Muscle of arm (tissue), 14 donors: Measurements from ENCODE around the gene ABT1. TPM values are rescaled to one million over a fixed set of nuclear protein-coding genes. Genes with fewer than 3 reads are reported as not detected.
A peak's percentile ranks its signal among the peaks of the same experiment; 100 is the strongest.
"Not testable (repeated sequence)": the region's sequence is repeated elsewhere in the genome, so short reads cannot be mapped to it uniquely, and the experiment has no call there.

Experiments used
- DNase-seq: peaks from one replicate; pipeline ENCODE4 v3.0.0-alpha.2; 2013
- long read RNA-seq, 11 donors: transcript quantifications; one replicate each; lab custom pipeline, GENCODE V29; 2026
- polyA plus RNA-seq, 12 donors: library from polyadenylated mRNA; unstranded; fragments of 120-200 nt; gene quantifications; one replicate each; pipeline ENCODE4 v1.2.1, GENCODE V29; 2013; ENCODE audit not compliant: insufficient read length in 12 of 12

ABT1 gene
- 10 to 100 TPM in 8 of 12 donors, 1 to 10 TPM in 3, not detected in 1; 9.0 to 12.6 (median 10.3) TPM for polyA plus RNA-seq
- long read RNA-seq, donor 1, transcript ABT1-201 (3 exons, 2,949 nt): major isoform, 24 of 24 reads
- long read RNA-seq, donor 1, partial matches to known transcripts: 0 of 24 reads
- long read RNA-seq, donor 1, other reads (novel, unspliced or antisense): 0 of 24 reads
- long read RNA-seq, donor 2, transcript ABT1-201 (3 exons, 2,949 nt): major isoform, 22 of 32 reads
- long read RNA-seq, donor 2, partial matches to known transcripts: 10 of 32 reads
- long read RNA-seq, donor 2, other reads (novel, unspliced or antisense): 0 of 32 reads
- long read RNA-seq, donor 3, transcript ABT1-201 (3 exons, 2,949 nt): major isoform, 10 of 10 reads
- long read RNA-seq, donor 3, partial matches to known transcripts: 0 of 10 reads
- long read RNA-seq, donor 3, other reads (novel, unspliced or antisense): 0 of 10 reads
- long read RNA-seq, donor 4, transcript ABT1-201 (3 exons, 2,949 nt): major isoform, 9 of 9 reads
- long read RNA-seq, donor 4, partial matches to known transcripts: 0 of 9 reads
- long read RNA-seq, donor 4, other reads (novel, unspliced or antisense): 0 of 9 reads
- long read RNA-seq, donor 5, transcript ABT1-201 (3 exons, 2,949 nt): major isoform, 26 of 26 reads
- long read RNA-seq, donor 5, partial matches to known transcripts: 0 of 26 reads
- long read RNA-seq, donor 5, other reads (novel, unspliced or antisense): 0 of 26 reads
- long read RNA-seq, donor 6, transcript ABT1-201 (3 exons, 2,949 nt): major isoform, 9 of 9 reads
- long read RNA-seq, donor 6, partial matches to known transcripts: 0 of 9 reads
- long read RNA-seq, donor 6, other reads (novel, unspliced or antisense): 0 of 9 reads
- long read RNA-seq, donor 7, transcript ABT1-201 (3 exons, 2,949 nt): major isoform, 11 of 11 reads
- long read RNA-seq, donor 7, partial matches to known transcripts: 0 of 11 reads
- long read RNA-seq, donor 7, other reads (novel, unspliced or antisense): 0 of 11 reads
- long read RNA-seq, donor 8, transcript ABT1-201 (3 exons, 2,949 nt): major isoform, 9 of 9 reads
- long read RNA-seq, donor 8, partial matches to known transcripts: 0 of 9 reads
- long read RNA-seq, donor 8, other reads (novel, unspliced or antisense): 0 of 9 reads
- long read RNA-seq, donor 9, transcript ABT1-201 (3 exons, 2,949 nt): major isoform, 9 of 9 reads
- long read RNA-seq, donor 9, partial matches to known transcripts: 0 of 9 reads
- long read RNA-seq, donor 9, other reads (novel, unspliced or antisense): 0 of 9 reads
- long read RNA-seq, donor 10, transcript ABT1-201 (3 exons, 2,949 nt): major isoform, 12 of 12 reads
- long read RNA-seq, donor 10, partial matches to known transcripts: 0 of 12 reads
- long read RNA-seq, donor 10, other reads (novel, unspliced or antisense): 0 of 12 reads
- long read RNA-seq, donor 11, transcript ABT1-201 (3 exons, 2,949 nt): major isoform, 12 of 12 reads
- long read RNA-seq, donor 11, partial matches to known transcripts: 0 of 12 reads
- long read RNA-seq, donor 11, other reads (novel, unspliced or antisense): 0 of 12 reads

DNA sequence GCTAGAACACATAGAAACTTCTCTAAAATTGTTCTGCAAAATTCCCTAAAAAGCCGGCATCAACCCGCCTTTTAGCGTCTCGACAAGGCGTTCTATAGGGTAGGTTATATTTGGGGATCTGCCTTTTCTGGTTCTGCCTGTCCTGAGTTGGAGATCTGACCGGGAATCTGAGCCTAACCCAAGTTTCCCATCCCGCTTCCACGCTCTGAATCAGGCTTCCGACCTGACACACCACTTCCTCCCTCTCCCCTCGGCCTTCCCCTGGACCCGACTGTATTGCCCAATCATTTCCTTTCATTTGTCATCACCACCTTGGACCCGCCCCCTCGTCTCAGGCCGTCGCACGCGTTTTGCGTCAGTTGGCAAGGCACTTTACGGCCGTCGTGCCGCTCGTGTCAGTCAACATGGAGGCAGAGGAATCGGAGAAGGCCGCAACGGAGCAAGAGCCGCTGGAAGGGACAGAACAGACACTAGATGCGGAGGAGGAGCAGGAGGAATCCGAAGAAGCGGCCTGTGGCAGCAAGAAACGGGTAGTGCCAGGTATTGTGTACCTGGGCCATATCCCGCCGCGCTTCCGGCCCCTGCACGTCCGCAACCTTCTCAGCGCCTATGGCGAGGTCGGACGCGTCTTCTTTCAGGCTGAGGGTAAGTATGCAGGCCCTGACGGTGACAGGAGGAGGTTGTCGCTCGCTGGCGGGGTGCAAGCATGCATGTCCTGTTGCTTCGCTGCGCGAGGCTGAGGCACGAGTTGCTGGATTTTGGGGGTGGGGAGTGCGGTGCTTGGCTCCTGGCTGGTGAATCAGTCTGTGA, at the start of gene ABT1:
TSS of gene ABT1 (plus strand) at position 375 of the 810 bp plus-strand sequence. CDS start at position 405, 30 bp downstream.
- DNase-seq: peak; percentile 99

DNA sequence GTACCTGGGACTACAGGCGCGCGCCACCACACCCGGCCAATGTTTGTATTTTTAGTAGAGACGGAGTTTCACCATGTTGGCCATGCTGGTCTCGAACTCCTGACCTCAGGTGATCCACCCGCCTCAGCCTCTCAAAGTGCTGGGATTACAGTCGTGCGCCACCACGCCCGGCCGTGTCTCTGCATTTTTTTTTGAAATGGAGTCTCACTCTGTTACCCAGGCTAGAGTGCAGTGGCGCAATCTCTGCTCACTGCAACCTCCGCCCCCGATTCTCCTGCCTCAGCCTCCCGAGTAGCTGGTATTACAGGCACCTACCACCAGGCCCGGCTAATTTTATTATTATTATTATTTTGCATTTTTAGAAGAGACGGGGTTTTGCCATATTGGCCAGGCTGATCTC, 49.4 kb upstream of the ABT1 start:
- DNase-seq: not testable (repeated sequence)

DNA sequence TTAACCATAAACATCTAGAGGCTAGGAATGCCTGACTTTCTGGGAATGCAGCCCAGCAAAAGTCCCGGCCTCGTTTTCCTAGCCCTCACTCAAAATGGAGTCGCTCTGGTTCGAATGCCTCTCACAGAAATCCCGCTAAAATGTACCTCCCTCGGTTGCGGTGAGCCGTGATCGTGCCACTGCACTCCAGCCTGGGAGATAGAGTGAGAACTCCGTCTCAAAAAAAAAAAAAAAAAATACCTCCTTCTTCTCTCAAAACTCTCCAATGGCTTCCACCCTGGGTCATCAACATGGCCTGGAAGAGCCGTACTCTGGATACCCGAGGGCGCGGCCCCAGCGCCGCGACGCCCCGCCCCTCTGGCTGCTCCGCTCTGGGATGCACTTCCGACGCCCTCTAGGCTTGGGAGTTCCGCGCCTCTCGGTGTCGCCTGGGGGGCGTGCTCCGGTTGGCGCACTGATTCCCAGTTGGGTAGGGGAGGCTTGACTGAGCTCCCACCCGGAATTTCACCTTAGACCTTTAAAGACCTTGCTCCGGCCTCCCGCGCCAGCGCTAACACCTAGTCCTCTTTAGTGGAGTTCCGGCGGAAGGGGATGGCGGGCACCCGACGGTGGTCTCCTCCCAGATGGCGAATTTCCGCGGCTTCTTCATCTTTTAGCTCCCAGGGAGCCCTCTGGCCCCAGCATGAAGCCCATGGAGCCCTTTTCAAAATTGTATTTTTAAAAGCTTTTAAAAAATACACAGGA, 46.3 kb upstream of the ABT1 start:
- peak; percentile 70 for DNase-seq

DNA sequence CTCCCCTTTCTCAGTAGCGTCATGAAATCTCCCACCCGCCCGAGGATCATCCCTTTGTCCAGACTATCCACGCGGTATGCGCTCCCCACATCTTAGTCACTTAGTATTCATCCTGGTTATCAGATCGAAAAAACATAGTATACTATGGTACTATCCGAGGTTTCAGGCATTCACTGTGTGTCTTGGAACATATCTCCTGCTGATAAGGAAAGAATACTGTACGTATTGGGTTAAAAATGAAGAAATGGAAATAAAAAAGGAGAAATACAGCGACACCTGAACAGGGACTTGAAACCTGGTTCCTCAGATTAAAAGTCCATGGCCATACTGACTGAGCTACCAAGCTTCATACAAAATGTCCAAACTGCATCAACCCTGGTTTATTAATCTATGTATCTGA, 44.5 kb upstream of the ABT1 start:
- no peak for DNase-seq

DNA sequence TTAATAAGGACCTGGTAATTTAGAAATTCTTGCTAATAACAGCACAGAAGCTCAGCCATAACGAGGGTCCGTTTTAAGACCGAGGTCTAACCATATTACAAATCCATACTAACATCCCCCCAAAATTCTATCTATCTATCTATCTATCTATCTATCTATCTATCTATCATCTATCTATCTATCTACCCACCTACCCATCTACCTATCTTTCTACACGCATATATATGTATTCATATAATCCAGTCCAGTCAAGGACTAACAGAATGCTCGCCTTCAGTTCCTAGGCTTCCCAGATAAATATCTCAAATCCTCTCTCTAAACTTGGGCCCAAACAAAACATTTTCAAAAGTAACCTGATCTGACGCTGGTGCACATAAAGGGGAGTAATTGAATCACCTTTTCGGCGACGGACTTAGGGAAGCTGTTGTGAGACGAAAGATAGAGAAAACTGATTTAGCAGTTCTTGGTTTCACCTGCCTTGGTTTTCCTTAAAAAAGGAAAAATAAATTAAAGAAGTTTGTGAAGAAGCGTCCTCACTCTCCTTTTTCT, 44.0 kb upstream of the ABT1 start:
- no peak for DNase-seq

DNA sequence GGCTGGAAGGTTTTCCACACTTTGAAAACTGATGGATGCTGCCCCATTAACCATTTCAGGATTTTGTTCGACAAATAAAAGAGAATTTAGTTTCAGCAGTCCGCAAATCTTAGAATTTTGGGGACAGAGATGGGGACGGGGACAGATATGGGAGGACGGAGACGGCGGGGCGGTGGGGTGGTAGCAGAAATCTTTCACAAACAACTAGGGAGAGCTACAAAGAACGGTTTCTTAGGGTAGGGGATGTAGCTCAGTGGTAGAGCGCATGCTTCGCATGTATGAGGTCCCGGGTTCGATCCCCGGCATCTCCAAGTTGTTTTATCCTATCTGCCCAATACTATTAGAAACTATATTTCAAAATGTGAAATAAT, 43.5 kb upstream of the ABT1 start:
- peak; percentile 88 for DNase-seq

DNA sequence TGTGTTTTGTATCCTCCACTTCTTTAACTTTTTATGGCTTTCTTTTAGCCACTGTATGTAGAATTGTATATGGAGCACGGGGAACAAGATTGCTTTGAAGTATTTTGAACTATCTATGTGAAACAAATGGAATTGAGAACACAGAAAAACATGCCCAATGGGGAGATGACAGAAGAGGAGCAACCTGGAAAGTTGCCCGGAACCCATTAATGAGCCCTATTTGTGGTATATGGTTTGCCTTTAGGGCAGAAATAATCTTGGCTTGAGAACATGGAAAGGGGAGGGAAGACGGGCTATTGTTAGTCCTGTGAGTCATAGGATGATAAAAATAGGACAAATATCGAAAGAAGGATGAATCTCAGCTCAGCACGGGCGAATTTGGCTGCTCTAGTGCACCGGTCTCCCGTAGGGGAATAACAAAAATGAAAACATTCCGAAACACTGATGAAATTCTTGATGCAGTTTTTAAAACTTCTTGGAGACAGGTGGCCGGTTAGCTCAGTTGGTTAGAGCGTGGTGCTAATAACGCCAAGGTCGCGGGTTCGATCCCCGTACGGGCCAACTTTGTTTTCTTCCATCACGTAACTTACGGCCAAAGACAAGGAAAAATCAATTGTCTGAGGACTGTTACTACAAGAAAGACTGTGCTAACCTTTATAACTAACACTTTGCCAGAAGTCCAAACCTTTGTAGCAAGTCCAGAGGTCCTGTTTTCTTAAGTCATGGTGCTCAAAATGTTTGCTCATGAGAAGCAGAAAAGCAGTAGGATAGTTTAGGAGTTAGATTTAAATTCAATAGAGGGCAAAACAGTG, 42.9 kb upstream of the ABT1 start:
- DNase-seq: peak; percentile 92

DNA sequence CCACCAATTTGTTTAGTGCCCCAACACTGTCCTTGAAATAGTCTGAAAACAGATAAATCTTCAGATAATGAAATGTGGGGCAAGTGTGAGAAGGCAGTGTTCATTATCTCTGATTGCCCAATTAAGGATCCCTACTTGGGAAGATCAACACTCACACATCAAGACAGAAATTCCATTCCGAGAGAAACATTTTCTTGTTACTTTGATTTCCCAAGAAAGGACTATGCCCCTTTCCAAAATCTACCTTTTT, 42.4 kb upstream of the ABT1 start:
- no peak for DNase-seq

DNA sequence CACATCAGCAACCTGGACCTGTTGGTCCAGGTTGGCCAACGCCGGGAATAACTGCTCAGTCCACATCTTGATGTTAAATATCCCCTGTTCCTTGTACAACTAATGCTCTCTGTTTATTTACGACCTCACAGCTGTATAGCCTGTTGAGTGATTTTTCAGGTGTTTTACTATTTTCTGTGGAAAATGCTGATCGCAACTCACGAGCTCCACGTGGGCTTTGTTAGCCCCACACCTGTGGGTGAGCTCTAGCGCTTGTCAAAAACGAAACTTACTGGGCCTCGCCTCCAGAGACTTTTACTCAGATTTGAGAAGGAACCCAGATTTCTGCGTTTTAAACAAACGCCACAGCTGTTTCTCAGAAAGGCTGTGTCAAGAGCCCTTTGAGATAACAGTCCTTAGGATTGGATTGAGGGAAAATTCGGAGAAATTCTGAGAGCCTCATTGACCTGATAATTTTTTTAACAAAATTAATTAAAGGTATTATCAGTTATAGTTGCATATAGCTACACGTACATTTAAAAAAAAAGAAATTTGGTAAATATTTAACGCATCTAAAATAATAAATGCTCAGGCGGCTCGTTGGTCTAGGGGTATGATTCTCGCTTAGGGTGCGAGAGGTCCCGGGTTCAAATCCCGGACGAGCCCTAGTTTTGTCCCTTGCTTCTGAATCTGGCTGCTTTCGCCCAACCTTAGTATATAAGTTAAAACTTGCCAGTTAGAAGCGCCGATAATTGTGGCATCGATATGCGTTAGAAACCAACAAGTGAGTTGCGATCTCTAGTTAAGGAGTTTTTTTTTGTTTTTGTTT, 41.9 kb upstream of the ABT1 start:
- DNase-seq: peak; percentile 46

DNA sequence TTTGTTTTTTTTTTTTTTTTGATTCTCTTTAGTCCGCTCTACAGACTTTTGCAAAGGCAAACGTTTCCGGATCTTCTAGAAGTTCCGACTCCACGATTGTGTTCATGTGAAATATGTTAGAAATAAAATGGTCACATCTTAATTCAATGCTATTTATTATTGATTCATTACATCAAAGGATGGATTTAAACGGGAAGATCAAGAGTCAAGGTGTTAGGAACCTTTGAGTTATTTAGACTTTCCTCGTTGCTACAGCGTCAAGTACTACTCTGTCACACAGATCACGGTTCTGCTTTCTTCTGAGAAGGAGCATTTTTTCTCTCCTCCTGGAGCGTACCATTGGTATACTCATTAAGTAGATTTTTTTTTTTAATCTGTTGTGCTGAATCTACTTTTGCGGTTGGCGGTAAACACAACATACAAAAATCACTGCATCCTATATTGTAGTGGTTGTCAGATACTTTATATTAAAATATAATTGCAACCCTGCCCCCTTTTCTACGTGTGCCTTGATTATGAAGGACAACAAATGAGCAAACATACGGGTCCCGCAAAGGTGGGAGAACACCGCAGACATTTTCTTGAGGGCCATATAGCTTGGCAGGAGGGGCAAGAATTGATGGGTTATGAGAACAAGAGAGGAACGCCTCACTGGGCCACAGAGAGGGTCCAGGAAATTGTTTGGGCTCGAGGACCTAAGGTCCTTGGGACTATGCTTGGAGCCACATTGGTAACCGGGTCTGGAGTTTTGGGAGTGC, 41.1 kb upstream of the ABT1 start:
- DNase-seq: no peak

DNA sequence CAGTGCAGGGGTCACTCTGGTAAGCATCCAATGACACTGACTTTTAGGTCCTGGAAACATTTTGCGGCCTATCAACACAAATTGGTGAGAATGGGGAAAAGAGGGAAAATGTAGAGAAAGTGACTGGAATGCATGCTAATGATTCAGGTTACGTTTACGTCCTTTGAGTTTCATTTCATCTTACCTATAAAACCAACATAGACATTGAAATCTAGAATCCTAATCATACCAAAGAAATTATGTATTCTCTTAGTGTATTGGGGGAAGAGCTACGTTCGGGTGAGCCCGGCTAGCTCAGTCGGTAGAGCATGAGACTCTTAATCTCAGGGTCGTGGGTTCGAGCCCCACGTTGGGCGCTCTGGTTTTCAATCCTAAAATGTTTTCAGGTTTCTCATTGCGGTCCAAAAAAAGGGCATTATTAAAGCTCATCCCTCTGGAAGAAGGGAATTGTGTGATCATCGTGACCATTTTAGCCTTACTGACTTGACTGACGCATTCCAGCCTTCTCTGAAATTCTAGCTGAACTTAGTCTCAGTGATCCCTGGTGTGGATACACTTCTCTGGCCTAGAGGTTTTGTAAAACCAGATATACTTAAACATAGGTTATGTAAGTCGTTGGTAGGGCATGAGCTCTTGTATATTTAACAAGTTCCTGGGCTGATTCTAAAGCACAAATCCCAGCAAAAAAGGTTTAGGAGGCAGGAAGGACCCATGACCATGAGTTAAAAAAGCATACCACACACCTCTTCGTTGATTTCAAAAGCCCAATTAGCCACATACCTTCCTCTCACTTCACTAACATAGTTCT, 40.3 kb upstream of the ABT1 start:
- peak; percentile 68 for DNase-seq

DNA sequence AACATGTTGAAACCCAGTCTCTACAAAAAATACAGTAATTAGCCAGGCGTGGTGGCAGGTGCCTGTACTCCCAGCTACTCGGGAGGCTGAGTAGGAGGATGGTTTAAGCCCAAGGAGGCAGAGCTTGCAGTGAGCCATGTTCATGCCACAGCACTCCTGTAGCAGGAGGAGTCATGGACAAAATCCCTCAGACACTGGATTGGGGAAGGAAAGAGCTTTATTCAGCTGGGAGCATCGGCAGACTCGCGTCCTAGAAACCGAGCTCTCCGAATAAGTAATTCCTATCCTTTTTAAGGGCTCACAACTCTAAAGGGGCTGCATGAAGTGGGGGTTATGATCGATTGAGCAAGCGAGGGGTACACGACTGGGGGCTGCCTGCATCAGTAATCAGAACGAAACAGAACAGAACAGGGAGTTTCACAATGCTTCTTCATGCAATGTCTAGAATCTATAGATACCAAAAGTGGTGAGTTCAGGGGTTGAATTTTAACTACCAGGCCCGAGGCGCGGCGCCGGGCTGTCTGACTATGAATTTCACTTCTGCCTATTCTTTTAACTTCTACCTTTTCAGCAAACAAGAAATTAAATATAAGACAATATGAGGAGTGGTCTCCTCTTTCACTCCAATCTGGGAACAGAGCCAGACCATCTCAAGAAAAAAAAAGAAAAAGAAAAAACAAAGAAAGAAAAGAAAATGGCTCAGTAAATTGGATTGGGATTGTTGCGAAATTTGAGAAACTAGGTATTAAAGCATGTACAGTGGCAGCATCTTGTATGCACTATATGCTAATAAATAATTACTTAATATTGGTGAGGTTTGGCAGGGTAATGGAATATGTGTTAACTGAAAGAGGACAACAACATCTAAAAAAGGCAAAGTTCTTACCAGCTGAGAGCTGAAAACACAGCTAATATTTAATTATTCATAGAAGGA, 35.0 kb upstream of the ABT1 start:
- DNase-seq: no peak

DNA sequence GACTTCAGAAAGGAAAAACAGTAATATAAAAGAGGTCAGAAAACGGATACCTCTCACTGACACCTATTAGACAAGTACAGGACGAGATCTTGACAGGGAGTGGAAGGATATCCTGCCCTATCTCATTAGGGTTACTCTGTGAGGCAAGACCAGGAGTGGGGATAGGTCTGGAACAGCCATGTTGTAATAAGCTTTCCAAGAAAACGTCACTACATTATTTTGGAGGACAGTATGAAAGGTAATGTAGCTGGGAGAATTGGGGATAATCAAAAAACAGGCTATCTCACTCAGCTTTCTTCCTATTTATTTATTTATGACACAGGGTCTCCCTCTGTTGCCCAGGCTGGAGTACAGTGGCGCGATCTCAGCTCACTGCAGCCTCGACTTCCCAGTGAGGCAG, 33.3 kb upstream of the ABT1 start:
- DNase-seq: no peak

DNA sequence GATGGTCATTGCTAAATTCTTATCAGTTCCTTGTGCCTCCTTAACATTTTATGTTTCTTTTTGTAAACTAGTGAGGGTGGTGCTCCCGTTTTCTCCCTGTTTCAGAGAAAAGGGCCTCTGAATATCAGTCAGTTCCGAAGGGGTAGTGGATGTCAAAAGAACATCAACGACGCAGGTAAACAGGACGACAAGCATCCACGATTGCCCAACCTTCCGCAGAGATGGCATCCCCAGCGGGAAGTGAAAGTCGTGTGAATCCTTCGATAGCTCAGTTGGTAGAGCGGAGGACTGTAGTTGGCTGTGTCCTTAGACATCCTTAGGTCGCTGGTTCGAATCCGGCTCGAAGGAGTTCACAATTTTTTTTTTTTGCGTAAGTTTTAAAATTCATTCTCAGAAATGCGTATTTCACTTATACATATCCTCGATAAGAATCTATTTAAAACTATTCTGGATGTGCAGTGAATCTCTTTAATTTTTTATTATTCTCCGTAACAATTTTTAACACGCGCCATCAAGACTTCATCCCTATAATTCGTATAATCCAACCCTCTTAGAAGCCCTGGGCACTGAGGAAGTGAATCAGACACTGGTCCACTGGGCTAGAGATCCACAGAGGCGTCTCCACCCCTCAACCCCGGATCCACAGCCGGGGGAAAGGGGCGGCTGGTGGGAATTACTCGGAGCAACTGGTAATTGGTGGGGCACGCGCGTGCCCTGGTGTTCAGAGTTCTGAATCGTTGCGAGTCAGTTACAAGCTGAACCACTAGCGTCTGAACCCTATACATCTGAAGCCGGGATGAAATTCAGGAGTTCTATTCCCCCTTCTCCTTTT, 27.9 kb upstream of the ABT1 start:
- peak; percentile 97 for DNase-seq
